SK-N-SH (cell line): ENCODE measurements around the gene PGK1. TPM values are rescaled to one million over a fixed set of nuclear protein-coding genes. Genes with fewer than 3 reads are reported as not detected.

Experiments
- CTCF ChIA-PET: fragments of 300-600, 350-600 bp; formaldehyde crosslinking; extraction: SDS; loops from one replicate; lab custom pipeline; 2021; lab: Yijun Ruan, JAX
- POLR2A ChIA-PET: fragments of 350-600 bp; sonication (Branson Sonifier 250); formaldehyde crosslinking; extraction: SDS; loops from one replicate; lab custom pipeline; 2020; ENCODE audit warnings: antibody characterized with exemption, inconsistent platforms; lab: Yijun Ruan, JAX
- DNase-seq: peaks from one replicate; pipeline ENCODE4 v3.0.0; 2012
- H2AFZ ChIP-seq: fragments of 200-600 bp; sonication (generic); 2 replicates; pipeline ENCODE4 v1.8.1; 2016; ENCODE audit warnings: antibody characterized with exemption, mild to moderate bottlenecking, low read depth
- H3F3A ChIP-seq: fragments of 200-600 bp; sonication (generic); replicated peaks from 2 replicates; pipeline ENCODE3; 2016; ENCODE audit warnings: antibody characterized with exemption, mild to moderate bottlenecking; ENCODE audit not compliant: insufficient read depth
- H3K27ac ChIP-seq, 2 experiments: fragments of 200-500 bp in 1 of 2; fragments of 200-600 bp in 1 of 2; sonication (Bioruptor generic) in 1 of 2; sonication (generic), shearing (Covaris generic) in 1 of 2; 2 replicates each; pipeline versions ENCODE4 v1.5.1 to v1.6.1; 2014 to 2016; ENCODE audit warnings: low read depth in 2 of 2, inconsistent platforms in 1 of 2, low read length in 1 of 2, mild to moderate bottlenecking in 1 of 2, mixed read lengths in 1 of 2
- H3K27me3 ChIP-seq: fragments of 200-600 bp; sonication (generic), shearing (Covaris generic); 2 replicates; pipeline ENCODE4 v1.6.1; 2016; ENCODE audit warnings: mixed run types; ENCODE audit not compliant: insufficient read depth
- H3K36me3 ChIP-seq, 2 experiments: fragments of 200-500 bp in 1 of 2; fragments of 200-600 bp in 1 of 2; sonication (Bioruptor generic) in 1 of 2; sonication (generic) in 1 of 2; replicated peaks in 1 of 2; 2 replicates each; pipeline versions ENCODE3 to v1.5.1; 2014 to 2016; ENCODE audit warnings: low read length in 1 of 2, mild to moderate bottlenecking in 1 of 2; ENCODE audit not compliant: insufficient read depth in 2 of 2, control insufficient read depth in 1 of 2
- H3K4me1 ChIP-seq, 2 experiments: fragments of 200-500 bp in 1 of 2; fragments of 200-600 bp in 1 of 2; sonication (Bioruptor generic) in 1 of 2; sonication (generic), shearing (Covaris generic) in 1 of 2; 2 replicates each; pipeline versions ENCODE4 v1.5.1 to v1.6.1; 2014 to 2016; ENCODE audit warnings: low read depth in 1 of 2, low read length in 1 of 2, mixed run types in 1 of 2; ENCODE audit not compliant: insufficient read depth in 2 of 2, control insufficient read depth in 1 of 2
- H3K4me2 ChIP-seq: fragments of 200-600 bp; sonication (generic), shearing (Covaris generic); 2 replicates; pipeline ENCODE4 v1.6.1; 2017; ENCODE audit warnings: mixed run types
- H3K4me3 ChIP-seq, 2 experiments: fragments of 200-500 bp in 1 of 2; fragments of 200-600 bp in 1 of 2; sonication (Bioruptor generic) in 1 of 2; sonication (generic), shearing (Covaris generic) in 1 of 2; 2 replicates each; pipeline versions ENCODE4 v1.5.1 to v1.8.1; 2014 to 2016; ENCODE audit warnings: low read depth in 2 of 2, inconsistent platforms in 1 of 2, low read length in 1 of 2, mild to moderate bottlenecking in 1 of 2, mixed read lengths in 1 of 2, moderate library complexity in 1 of 2
- H3K79me2 ChIP-seq: fragments of 200-600 bp; sonication (generic); 2 replicates; pipeline ENCODE4 v1.8.1; 2017; ENCODE audit warnings: mild to moderate bottlenecking; ENCODE audit not compliant: insufficient read depth
- H3K9ac ChIP-seq: fragments of 200-600 bp; sonication (generic); 2 replicates; pipeline ENCODE4 v1.6.1; 2017; ENCODE audit warnings: mixed run types
- H3K9me2 ChIP-seq: fragments of 200-600 bp; sonication (generic); 2 replicates; pipeline ENCODE4 v1.6.1; 2017; ENCODE audit warnings: mixed run types
- H3K9me3 ChIP-seq: fragments of 200-600 bp; sonication (generic); 2 replicates; pipeline ENCODE4 v1.6.1; 2017; ENCODE audit warnings: mixed run types, mild to moderate bottlenecking, moderate library complexity
- H4K20me1 ChIP-seq: fragments of 200-600 bp; sonication (generic); 2 replicates; pipeline ENCODE4 v1.6.1; 2017; ENCODE audit warnings: mild to moderate bottlenecking, mixed run types; ENCODE audit not compliant: insufficient read depth
- CTCF ChIP-seq: fragments of 200-600 bp; sonication (generic); IDR thresholded peaks from 2 replicates; pipeline ENCODE4 v1.6.1; 2017; ENCODE audit warnings: antibody characterized with exemption, mild to moderate bottlenecking, moderate library complexity
- ELF1 ChIP-seq: IDR thresholded peaks from 2 replicates; pipeline ENCODE4 v1.4.0; 2012
- FOSL2 ChIP-seq: IDR thresholded peaks from 2 replicates; pipeline ENCODE4 v1.4.0; 2012; ENCODE audit warnings: low read depth, mild to moderate bottlenecking, moderate library complexity, borderline replicate concordance
- FOXJ3 ChIP-seq: sonication (generic); formaldehyde crosslinking; IDR thresholded peaks from 2 replicates; pipeline ENCODE4 v1.5.1; 2020; ENCODE audit warnings: mild to moderate bottlenecking, missing genetic modification reagents
- FOXM1 ChIP-seq: IDR thresholded peaks from 2 replicates; pipeline ENCODE4 v1.4.0; 2012; ENCODE audit warnings: low read depth, mild to moderate bottlenecking
- GABPA ChIP-seq: IDR thresholded peaks from 2 replicates; pipeline ENCODE4 v1.4.0; 2012; ENCODE audit warnings: low read depth, mild to moderate bottlenecking
- JUND ChIP-seq: IDR thresholded peaks from 2 replicates; pipeline ENCODE4 v1.4.0; 2012
- MAX ChIP-seq: IDR thresholded peaks from 2 replicates; pipeline ENCODE4 v1.4.0; 2012; ENCODE audit warnings: low read depth
- NRF1 ChIP-seq: IDR thresholded peaks from 2 replicates; pipeline ENCODE4 v1.6.1; 2012; ENCODE audit warnings: low read depth, mild to moderate bottlenecking, low read length
- POLR2AphosphoS5 ChIP-seq: IDR thresholded peaks from 2 replicates; pipeline ENCODE4 v1.6.1; 2012; ENCODE audit warnings: low read depth, low read length
- RAD21 ChIP-seq: IDR thresholded peaks from 2 replicates; pipeline ENCODE4 v1.6.1; 2012; ENCODE audit warnings: mild to moderate bottlenecking, low read length
- RCOR1 ChIP-seq: fragments of 150-350 bp; IDR thresholded peaks from 2 replicates; pipeline ENCODE4 v1.6.1; 2017; ENCODE audit warnings: antibody characterized with exemption, low read length
- RXRA ChIP-seq: IDR thresholded peaks from 2 replicates; pipeline ENCODE4 v1.4.0; 2012; ENCODE audit warnings: low read depth, mild to moderate bottlenecking, borderline replicate concordance
- SIN3A ChIP-seq: IDR thresholded peaks from 2 replicates; pipeline ENCODE4 v1.6.1; 2012; ENCODE audit warnings: low read depth, mild to moderate bottlenecking, low read length, moderate library complexity, borderline replicate concordance
- USF2 ChIP-seq: fragments of 150-350 bp; IDR thresholded peaks from 2 replicates; pipeline ENCODE4 v1.6.1; 2017; ENCODE audit warnings: antibody characterized with exemption, low read length, low read depth, borderline replicate concordance
- ZBTB33 ChIP-seq: IDR thresholded peaks from 2 replicates; pipeline ENCODE4 v1.4.0; 2012; ENCODE audit warnings: low read depth, borderline replicate concordance
- WGBS: methylation state at CpG from one replicate; pipeline ENCODE4 v1.1.6; 2017; ENCODE audit warnings: low lambda C conversion rate; 5-methylcytosine and 5-hydroxymethylcytosine counted together
- polyA plus RNA-seq, 3 experiments: library from polyadenylated mRNA; depleted of rRNA; stranded (reverse); fragments of >200 nt; gene quantifications; 2 replicates each; pipeline ENCODE4 v1.2.3, GENCODE V29; 2012

PGK1 gene
- polyA plus RNA-seq, 1 of the 3 experiments (the other 2 are of a cell fraction), result 260 TPM

GRCh38 chrX:78130396-78130795 is 26.3 kb downstream of the PGK1 start (continued):
- no peak for TF ChIP-seq CTCF
- no peak for TF ChIP-seq RAD21
- no peak for TF ChIP-seq FOXM1
- TF ChIP-seq FOXJ3 (CRISPR knock-in tag), result no peak

- ChIA-PET CTCF (no interaction called here), POLR2A (no interaction called here)
- TF ChIP-seq RCOR1 (no peak), FOSL2 (no peak), POLR2AphosphoS5 (no peak), NRF1 (no peak), ELF1 (no peak), USF2 (no peak), RXRA (no peak)
- Histone ChIP-seq H3K9me3 (no peaks in the 10 kb centered on the region), H3K4me1 (no peaks in the 10 kb centered on the region), H3K27ac (no peak overlapping the region), H3K79me2 (0 out of 2 replicates have a peak, but pooled peaks cover 2% of the 10 kb centered on the region), H4K20me1 (0 out of 2 replicates have a peak, but pooled peaks cover 4% of the 10 kb centered on the region), H3K9ac (no peak overlapping the region), H2AFZ (no peak overlapping the region), H3K4me2 (no peak overlapping the region), H3K9me2 (no peaks in the 10 kb centered on the region), H3K27me3 (no peaks in the 10 kb centered on the region; the same call in 1 of the 2 replicates), H3K4me3 (no peak overlapping the region), H3F3A (peaks cover 11% of the 10 kb centered on the region), H3K36me3 (peaks cover 37 to 43% of the 10 kb centered on the region in 2 experiments)
- no peak for DNase-seq
- WGBS, result 50% methylated on average over 1 of the region's 1 CpG
These were observed 27.1 kb downstream of the PGK1 start for GRCh38 chrX:78131117-78131516.

GRCh38 chrX:78133238-78133960 is 29.4 kb downstream of the PGK1 start:
- H3K79me2 ChIP-seq, result 0 out of 2 replicates have a peak, but pooled peaks cover 2% of the 10 kb centered on the region
- POLR2A ChIA-PET, result no interaction called here
- H3F3A ChIP-seq, result peaks cover 18% of the 10 kb centered on the region
- WGBS, result 51% methylated on average over 4 of the region's 4 CpGs
- no peak overlapping the region for H3K4me2 ChIP-seq
- H3K36me3 ChIP-seq, result peaks cover 29 to 37% of the 10 kb centered on the region in 2 experiments
- no peak overlapping the region for H3K27ac ChIP-seq
- no peak overlapping the region for H2AFZ ChIP-seq
- no peak overlapping the region for H3K4me3 ChIP-seq
- no peak overlapping the region for H3K9ac ChIP-seq
- no peak for DNase-seq
- no peaks in the 10 kb centered on the region; the same call in 1 of the 2 replicates for H3K27me3 ChIP-seq
- CTCF ChIA-PET, result interaction anchor here (0.7 to 1.2 kb wide), 2 partner anchors 8 to 13 kb away, joined by 3 read pairs; no protein-coding TSS in a partner anchor
- H3K9me3 ChIP-seq, result no peaks in the 10 kb centered on the region
- H3K4me1 ChIP-seq, result no peaks in the 10 kb centered on the region
- H3K9me2 ChIP-seq, result no peaks in the 10 kb centered on the region
- H4K20me1 ChIP-seq, result no peaks in the 10 kb centered on the region
- TF ChIP-seq ZBTB33 (no peak), MAX (no peak), SIN3A (no peak), GABPA (no peak), FOSL2 (no peak), RAD21 (no peak), FOXJ3 (CRISPR knock-in tag) (no peak), JUND (no peak)
